DOHH2 (cell line): Measurements from ENCODE around the gene RNF13.

Experiments
- H3F3A ChIP-seq: fragments of 200-600 bp; sonication (generic), shearing (Covaris generic); 2 replicates; pipeline ENCODE4 v1.6.0; 2016; ENCODE audit warnings: antibody characterized with exemption, mild to moderate bottlenecking; ENCODE audit not compliant: control insufficient read depth, insufficient read depth
- H3K27ac ChIP-seq: fragments of 200-600 bp; sonication (generic); 2 replicates; pipeline ENCODE4 v1.5.1; 2014; ENCODE audit warnings: low read depth, mild to moderate bottlenecking, low read length, moderate library complexity
- H3K27me3 ChIP-seq: fragments of 200-600 bp; sonication (generic); 2 replicates; pipeline ENCODE4 v1.6.1; 2014; ENCODE audit warnings: mild to moderate bottlenecking, low read length, mixed read lengths; ENCODE audit not compliant: control insufficient read depth
- H3K36me3 ChIP-seq: fragments of 200-600 bp; sonication (generic); 2 replicates; pipeline ENCODE4 v1.6.1; 2014; ENCODE audit warnings: mild to moderate bottlenecking, low read length, moderate library complexity, mixed read lengths; ENCODE audit not compliant: control insufficient read depth
- H3K4me1 ChIP-seq: fragments of 200-600 bp; sonication (generic); 2 replicates; pipeline ENCODE4 v1.6.1; 2014; ENCODE audit warnings: mild to moderate bottlenecking, low read length, mixed read lengths; ENCODE audit not compliant: control insufficient read depth
- H3K4me2 ChIP-seq: fragments of 200-600 bp; sonication (generic); 2 replicates; pipeline ENCODE4 v1.6.0; 2014; ENCODE audit warnings: mild to moderate bottlenecking, low read length, moderate library complexity
- H3K4me3 ChIP-seq: fragments of 200-600 bp; sonication (generic); 2 replicates; pipeline ENCODE4 v1.5.1; 2014; ENCODE audit warnings: mild to moderate bottlenecking, low read length, mixed read lengths
- H3K79me2 ChIP-seq: fragments of 200-600 bp; sonication (generic); 2 replicates; pipeline ENCODE4 v1.6.1; 2014; ENCODE audit warnings: mild to moderate bottlenecking, low read length, mixed read lengths; ENCODE audit not compliant: control insufficient read depth
- H3K9me2 ChIP-seq: fragments of 200-600 bp; sonication (generic); replicated peaks from 2 replicates; pipeline ENCODE4 v1.6.1; 2014; ENCODE audit warnings: mild to moderate bottlenecking, low read length, mixed read lengths; ENCODE audit not compliant: control insufficient read depth
- H3K9me3 ChIP-seq: fragments of 200-600 bp; sonication (generic); 2 replicates; pipeline ENCODE4 v1.6.1; 2014; ENCODE audit warnings: antibody characterized with exemption, low read length, mixed read lengths; ENCODE audit not compliant: control insufficient read depth, insufficient read depth
- H4K20me1 ChIP-seq: fragments of 200-600 bp; sonication (generic); 2 replicates; pipeline ENCODE4 v1.6.0; 2014; ENCODE audit warnings: low read depth, mild to moderate bottlenecking, antibody characterized with exemption, low read length, moderate library complexity; ENCODE audit not compliant: control insufficient read depth, insufficient read depth
- CTCF ChIP-seq: fragments of 200-600 bp; sonication (generic); IDR thresholded peaks from one replicate; pipeline ENCODE4 v1.5.1; 2014; ENCODE audit warnings: antibody characterized with exemption, mild to moderate bottlenecking, low read depth, low read length; ENCODE audit not compliant: poor library complexity, severe bottlenecking
- EZH2phosphoT487 ChIP-seq: fragments of 200-600 bp; sonication (generic); IDR thresholded peaks from 2 replicates; pipeline ENCODE4 v1.6.1; 2017; ENCODE audit warnings: borderline replicate concordance, mild to moderate bottlenecking, antibody characterized with exemption, low read length, moderate library complexity, mixed read lengths

RNF13 gene

GRCh38 chr3:149812165-149812605 lies 830 bp upstream of the RNF13 start:
- Histone ChIP-seq H3K4me2 (peak overlapping the region; percentile 91), H3K79me2 (peaks cover 45% of the 10 kb centered on the region), H3K27ac (peak overlapping the region; percentile 70), H3K4me1 (peaks cover 48% of the 10 kb centered on the region), H3K9me2 (no peaks in the 10 kb centered on the region), H3K4me3 (peak overlapping the region; percentile 84), H3K27me3 (no peaks in the 10 kb centered on the region), H3K9me3 (no peaks in the 10 kb centered on the region), H4K20me1 (0 out of 2 replicates have a peak, but pooled peaks cover 9% of the 10 kb centered on the region), H3F3A (no peaks in the 10 kb centered on the region; the same call in 1 of the 2 replicates), H3K36me3 (peaks cover 6% of the 10 kb centered on the region; the same call in 1 of the 2 replicates)
- TF ChIP-seq CTCF (no peak), EZH2phosphoT487 (no peak)

- Histone ChIP-seq H3K36me3 (peaks cover 13% of the 10 kb centered on the region; the same call in 1 of the 2 replicates), H3K4me1 (peaks cover 40% of the 10 kb centered on the region), H3K4me2 (peak overlapping the region; percentile 91), H3K27ac (peak overlapping the region; percentile 70), H3K79me2 (peaks cover 59% of the 10 kb centered on the region), H3K4me3 (peak overlapping the region; percentile 84), H4K20me1 (0 out of 2 replicates have a peak, but pooled peaks cover 9% of the 10 kb centered on the region), H3K9me2 (no peaks in the 10 kb centered on the region), H3K27me3 (no peaks in the 10 kb centered on the region), H3F3A (no peaks in the 10 kb centered on the region; the same call in 1 of the 2 replicates), H3K9me3 (no peaks in the 10 kb centered on the region)
- TF ChIP-seq CTCF (no peak), EZH2phosphoT487 (no peak)
These were observed 609 bp downstream of the RNF13 start for GRCh38 chr3:149813367-149814281.

- 0 out of 2 replicates have a peak, but pooled peaks cover 9% of the 10 kb centered on the region for H4K20me1 ChIP-seq
- H3F3A ChIP-seq: no peaks in the 10 kb centered on the region; the same call in 1 of the 2 replicates
- TF ChIP-seq EZH2phosphoT487 (no peak), CTCF (no peak)
- H3K27me3 ChIP-seq: no peaks in the 10 kb centered on the region
- peaks cover 13% of the 10 kb centered on the region; the same call in 1 of the 2 replicates for H3K36me3 ChIP-seq
- H3K4me3 ChIP-seq: peak overlapping the region; percentile 84
- H3K4me2 ChIP-seq: peak overlapping the region; percentile 91
- no peaks in the 10 kb centered on the region for H3K9me3 ChIP-seq
- no peak overlapping the region for H3K27ac ChIP-seq
- H3K4me1 ChIP-seq: peaks cover 34% of the 10 kb centered on the region
- H3K9me2 ChIP-seq: no peaks in the 10 kb centered on the region
- H3K79me2 ChIP-seq: peaks cover 75% of the 10 kb centered on the region
These were observed 2.3 kb downstream of the RNF13 start for GRCh38 chr3:149815321-149815720.
